GM12874 (cell line): ENCODE measurements around the gene PDE4D.

Source experiments
- TF ChIP-seq, protein P1 (sequence below): IDR thresholded peaks from 2 replicates; pipeline ENCODE4 v1.5.1; 2011; ENCODE audit warnings: low read depth, mild to moderate bottlenecking, control low read depth, low read length, moderate library complexity; ENCODE audit not compliant: insufficient read depth

Gene PDE4D

DNA sequence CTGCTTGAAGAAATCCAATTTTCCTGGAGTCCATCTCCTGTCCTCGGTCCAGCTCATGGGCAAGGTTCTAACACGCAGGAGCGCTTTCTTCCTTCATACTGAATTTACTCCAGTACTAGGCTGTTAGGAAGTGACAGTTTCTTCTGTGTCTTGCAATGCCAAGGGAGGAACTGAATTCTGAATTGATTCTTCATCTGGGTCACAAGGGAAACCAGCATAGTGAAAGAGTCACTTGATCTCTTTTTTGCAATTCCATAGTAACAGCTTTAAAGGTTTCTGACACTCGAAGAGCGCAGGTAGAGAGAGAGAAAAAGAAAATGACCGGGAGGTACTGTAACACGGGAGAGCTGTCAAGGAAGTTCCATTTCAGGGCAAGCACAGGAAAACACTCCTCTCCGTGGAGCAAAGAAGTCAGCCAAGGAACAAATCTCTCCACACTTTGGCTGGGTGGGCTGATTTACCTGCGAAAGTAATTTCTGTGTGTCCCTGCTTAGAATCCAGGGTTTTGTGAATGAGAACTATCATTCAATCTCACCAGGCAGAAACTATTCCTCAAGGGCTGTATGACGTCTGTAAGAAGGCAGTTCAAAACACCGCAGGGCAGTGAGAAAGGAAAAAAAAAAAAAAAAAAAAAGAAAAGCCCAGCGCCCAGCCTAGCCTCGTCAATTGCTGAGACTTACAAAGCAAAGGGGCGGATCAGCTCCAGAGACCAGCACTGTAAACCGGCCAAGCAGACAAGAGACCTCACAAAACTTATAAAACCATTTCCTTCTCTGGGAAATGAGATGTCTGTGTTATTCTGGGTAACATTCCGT, 617.8 kb downstream of the PDE4D start:
- TF ChIP-seq, protein P1, sequence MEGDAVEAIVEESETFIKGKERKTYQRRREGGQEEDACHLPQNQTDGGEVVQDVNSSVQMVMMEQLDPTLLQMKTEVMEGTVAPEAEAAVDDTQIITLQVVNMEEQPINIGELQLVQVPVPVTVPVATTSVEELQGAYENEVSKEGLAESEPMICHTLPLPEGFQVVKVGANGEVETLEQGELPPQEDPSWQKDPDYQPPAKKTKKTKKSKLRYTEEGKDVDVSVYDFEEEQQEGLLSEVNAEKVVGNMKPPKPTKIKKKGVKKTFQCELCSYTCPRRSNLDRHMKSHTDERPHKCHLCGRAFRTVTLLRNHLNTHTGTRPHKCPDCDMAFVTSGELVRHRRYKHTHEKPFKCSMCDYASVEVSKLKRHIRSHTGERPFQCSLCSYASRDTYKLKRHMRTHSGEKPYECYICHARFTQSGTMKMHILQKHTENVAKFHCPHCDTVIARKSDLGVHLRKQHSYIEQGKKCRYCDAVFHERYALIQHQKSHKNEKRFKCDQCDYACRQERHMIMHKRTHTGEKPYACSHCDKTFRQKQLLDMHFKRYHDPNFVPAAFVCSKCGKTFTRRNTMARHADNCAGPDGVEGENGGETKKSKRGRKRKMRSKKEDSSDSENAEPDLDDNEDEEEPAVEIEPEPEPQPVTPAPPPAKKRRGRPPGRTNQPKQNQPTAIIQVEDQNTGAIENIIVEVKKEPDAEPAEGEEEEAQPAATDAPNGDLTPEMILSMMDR: no peak

DNA sequence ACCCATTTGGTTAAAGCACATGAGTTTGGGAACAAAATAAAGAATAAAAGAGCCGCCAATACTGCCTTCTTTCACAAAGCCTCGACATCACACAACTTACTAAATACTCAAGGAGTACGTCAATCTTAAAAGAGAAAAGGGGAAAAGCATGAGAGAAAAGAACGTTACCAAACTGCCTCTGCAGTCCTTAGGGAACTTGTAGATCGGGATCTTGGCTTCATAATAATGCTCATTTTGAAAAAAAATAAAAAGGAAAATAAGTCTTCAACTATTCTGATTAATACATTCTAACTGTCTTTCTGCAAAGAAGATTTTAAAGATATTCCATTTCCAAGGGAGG, 618.4 kb downstream of the PDE4D start:
- TF ChIP-seq, protein P1: no peak

- TF ChIP-seq, protein P1: no peak
Measured at GRCh38 chr5:59274106-59274636, 619.4 kb downstream of the PDE4D start.

DNA sequence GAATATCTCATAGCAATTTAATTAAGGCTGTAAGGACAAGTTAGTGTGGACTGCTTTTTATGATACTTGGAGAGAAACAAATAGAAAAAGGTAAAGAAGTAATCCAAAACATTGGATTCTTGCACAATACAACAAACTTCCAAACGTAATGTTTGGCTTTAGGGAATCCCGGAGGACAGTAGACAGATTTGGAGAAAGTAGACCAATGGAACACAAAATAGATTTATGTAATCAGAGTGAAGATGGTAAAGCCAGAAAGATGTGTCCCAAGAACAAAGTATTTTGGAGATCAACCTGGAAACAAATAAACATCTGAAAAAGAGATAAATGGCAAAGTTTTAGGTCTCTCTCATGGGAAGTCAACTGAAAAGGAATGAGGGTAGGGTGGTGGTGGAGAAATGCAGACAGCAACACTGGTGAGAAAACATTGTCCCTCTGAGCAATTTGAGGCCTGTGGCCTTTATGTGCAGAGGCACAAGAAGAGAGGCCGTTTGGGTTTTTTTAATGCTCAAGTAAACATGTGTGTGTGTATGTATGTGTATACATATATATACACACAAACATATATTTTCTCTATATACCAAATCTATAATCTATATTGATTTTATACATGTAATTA, 620.6 kb downstream of the PDE4D start:
- TF ChIP-seq, protein P1: no peak

- TF ChIP-seq, protein P1: no peak
Measured at GRCh38 chr5:59268756-59269415, 624.6 kb downstream of the PDE4D start.

- TF ChIP-seq, protein P1: no peak
Measured at GRCh38 chr5:59267033-59267432, 626.5 kb downstream of the PDE4D start.

DNA sequence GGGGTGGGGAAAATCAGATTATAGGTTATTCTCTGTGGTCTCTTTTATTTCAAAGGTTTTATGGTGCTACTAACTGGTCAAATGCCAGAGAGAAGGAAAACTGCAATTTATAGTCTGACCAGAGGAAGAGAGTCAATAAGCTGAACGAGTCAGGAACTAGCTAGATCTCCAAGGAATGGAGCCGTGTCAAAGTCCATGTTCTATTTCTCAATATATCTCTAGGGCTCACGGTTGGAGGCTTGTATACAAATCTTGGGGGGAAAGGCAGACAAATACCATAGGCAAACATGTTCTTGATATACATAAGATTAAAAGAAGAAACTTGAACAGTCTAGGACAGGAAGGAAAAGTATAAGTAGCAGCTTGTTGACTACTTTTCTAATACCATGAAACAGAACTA, 627.1 kb downstream of the PDE4D start:
- TF ChIP-seq, protein P1: no peak
